T-helper 17 cell (primary cell): ENCODE measurements around the gene TPX2. TPM values are rescaled to one million over a fixed set of nuclear protein-coding genes. Genes with fewer than 3 reads are reported as not detected.

ENCODE experiments used
- ATAC-seq: fragments of 150-1000 bp; cut with Tn5 transposase; 2 replicates; pipeline ENCODE4 v1.10.0; 2021; ENCODE audit warnings: mild to moderate bottlenecking, moderate library complexity
- DNase-seq, 3 donors: peaks; one replicate each; pipeline versions ENCODE4 v3.0.0 to v3.0.0-alpha.2; 2020 to 2021
- H3K9me3 ChIP-seq: one replicate; pipeline ENCODE4 v1.7.0; 2013; ENCODE audit warnings: low read length, mild to moderate bottlenecking; ENCODE audit not compliant: control insufficient read depth, poor library complexity, severe bottlenecking
- H3K27ac Mint-ChIP-seq: one replicate; pipeline ENCODE4 v1.8.0; 2022; ENCODE audit warnings: mild to moderate bottlenecking, moderate library complexity, mixed read lengths
- H3K27me3 Mint-ChIP-seq: one replicate; pipeline ENCODE4 v1.8.0; 2022; ENCODE audit warnings: mixed read lengths
- H3K36me3 Mint-ChIP-seq: one replicate; pipeline ENCODE4 v1.8.0; 2022; ENCODE audit warnings: low read depth, mixed read lengths
- H3K4me1 Mint-ChIP-seq: one replicate; pipeline ENCODE4 v1.8.0; 2022; ENCODE audit warnings: mild to moderate bottlenecking, mixed read lengths
- H3K4me3 Mint-ChIP-seq: one replicate; pipeline ENCODE4 v1.8.0; 2022; ENCODE audit warnings: mild to moderate bottlenecking, moderate library complexity, mixed read lengths
- total RNA-seq, 4 donors: library from RNA in 2 of 4; stranded (reverse) in 2 of 4; gene quantifications; one replicate each; pipeline ENCODE4 v1.2.3 and lab custom pipeline; 2022 to 2026

The TPX2 gene
- total RNA-seq, 2 donors from 2014 or later: 0.57 to 2.0 TPM

GRCh38 chr20:31710423-31711108 is 28.5 kb upstream of the TPX2 start:
- Mint-ChIP-seq H3K4me1 (peaks cover 67% of the 10 kb centered on the region), H3K27me3 (no peaks in the 10 kb centered on the region), H3K36me3 (peaks cover 13% of the 10 kb centered on the region), H3K27ac (peak overlapping the region; percentile 87), H3K4me3 (no peak overlapping the region)
- H3K9me3 ChIP-seq: no peaks in the 10 kb centered on the region
- no peak for DNase-seq
- ATAC-seq: no peak

GRCh38 chr20:31711179-31712111 is 27.6 kb upstream of the TPX2 start:
- DNase-seq: no peak
- peak overlapping the region; percentile 87 for H3K27ac Mint-ChIP-seq
- no peaks in the 10 kb centered on the region for H3K9me3 ChIP-seq
- no peaks in the 10 kb centered on the region for H3K27me3 Mint-ChIP-seq
- peak overlapping the region; percentile 15 for H3K4me3 Mint-ChIP-seq
- no peak for ATAC-seq
- H3K4me1 Mint-ChIP-seq: peaks cover 67% of the 10 kb centered on the region
- H3K36me3 Mint-ChIP-seq: peaks cover 12% of the 10 kb centered on the region

- no peaks in the 10 kb centered on the region for H3K9me3 ChIP-seq
- Mint-ChIP-seq H3K4me1 (peaks cover 70% of the 10 kb centered on the region), H3K36me3 (peaks cover 9% of the 10 kb centered on the region), H3K27ac (peak overlapping the region; percentile 87), H3K4me3 (peak overlapping the region; percentile 15), H3K27me3 (no peaks in the 10 kb centered on the region)
- ATAC-seq (no peak), DNase-seq (no peak)
These were observed 27.0 kb upstream of the TPX2 start for GRCh38 chr20:31712112-31712553.

GRCh38 chr20:31712564-31713311 is 26.4 kb upstream of the TPX2 start:
- no peaks in the 10 kb centered on the region for H3K9me3 ChIP-seq
- DNase-seq (no peak), ATAC-seq (no peak)
- peaks cover 75% of the 10 kb centered on the region for H3K4me1 Mint-ChIP-seq
- H3K36me3 Mint-ChIP-seq: peaks cover 9% of the 10 kb centered on the region
- no peaks in the 10 kb centered on the region for H3K27me3 Mint-ChIP-seq
- peak overlapping the region; percentile 87 for H3K27ac Mint-ChIP-seq
- H3K4me3 Mint-ChIP-seq: peak overlapping the region; percentile 39

GRCh38 chr20:31713312-31714273 is 25.5 kb upstream of the TPX2 start:
- H3K4me1 Mint-ChIP-seq: peaks cover 73% of the 10 kb centered on the region
- H3K27ac Mint-ChIP-seq: peak overlapping the region; percentile 87
- H3K4me3 Mint-ChIP-seq: peak overlapping the region; percentile 39
- ATAC-seq (no peak), DNase-seq (no peak)
- no peaks in the 10 kb centered on the region for H3K9me3 ChIP-seq
- H3K27me3 Mint-ChIP-seq: no peaks in the 10 kb centered on the region
- peaks cover 9% of the 10 kb centered on the region for H3K36me3 Mint-ChIP-seq

- ATAC-seq (no peak), DNase-seq (no peak)
- H3K4me3 Mint-ChIP-seq: peak overlapping the region; percentile 37
- peaks cover 5% of the 10 kb centered on the region for H3K36me3 Mint-ChIP-seq
- peaks cover 79% of the 10 kb centered on the region for H3K4me1 Mint-ChIP-seq
- no peaks in the 10 kb centered on the region for H3K27me3 Mint-ChIP-seq
- peak overlapping the region; percentile 97 for H3K27ac Mint-ChIP-seq
- H3K9me3 ChIP-seq: no peaks in the 10 kb centered on the region
These were observed 23.3 kb upstream of the TPX2 start for GRCh38 chr20:31715766-31716165.

- Mint-ChIP-seq H3K4me1 (peaks cover 79% of the 10 kb centered on the region), H3K27me3 (no peaks in the 10 kb centered on the region), H3K36me3 (peaks cover 5% of the 10 kb centered on the region), H3K4me3 (peak overlapping the region; percentile 86), H3K27ac (peak overlapping the region; percentile 97)
- DNase-seq (no peak), ATAC-seq (no peak)
- no peaks in the 10 kb centered on the region for H3K9me3 ChIP-seq
These were observed 22.7 kb upstream of the TPX2 start for GRCh38 chr20:31716351-31716750.

GRCh38 chr20:31716818-31717477 is 22.1 kb upstream of the TPX2 start:
- peaks cover 5% of the 10 kb centered on the region for H3K36me3 Mint-ChIP-seq
- H3K4me3 Mint-ChIP-seq: peak overlapping the region; percentile 86
- ATAC-seq (no peak), DNase-seq (no peak)
- peak overlapping the region; percentile 97 for H3K27ac Mint-ChIP-seq
- no peaks in the 10 kb centered on the region for H3K27me3 Mint-ChIP-seq
- no peaks in the 10 kb centered on the region for H3K9me3 ChIP-seq
- peaks cover 80% of the 10 kb centered on the region for H3K4me1 Mint-ChIP-seq

GRCh38 chr20:31717478-31718201 is 21.4 kb upstream of the TPX2 start:
- ATAC-seq (peak; percentile 70), DNase-seq (no peak)
- H3K4me1 Mint-ChIP-seq: peaks cover 79% of the 10 kb centered on the region
- peaks cover 5% of the 10 kb centered on the region for H3K36me3 Mint-ChIP-seq
- H3K27ac Mint-ChIP-seq: peak overlapping the region; percentile 97
- no peaks in the 10 kb centered on the region for H3K9me3 ChIP-seq
- peak overlapping the region; percentile 86 for H3K4me3 Mint-ChIP-seq
- H3K27me3 Mint-ChIP-seq: no peaks in the 10 kb centered on the region

- no peaks in the 10 kb centered on the region for H3K9me3 ChIP-seq
- peak overlapping the region; percentile 97 for H3K27ac Mint-ChIP-seq
- H3K27me3 Mint-ChIP-seq: no peaks in the 10 kb centered on the region
- H3K4me3 Mint-ChIP-seq: peak overlapping the region; percentile 95
- H3K36me3 Mint-ChIP-seq: peaks cover 2% of the 10 kb centered on the region
- ATAC-seq (no peak), DNase-seq (no peak)
- peaks cover 73% of the 10 kb centered on the region for H3K4me1 Mint-ChIP-seq
These were observed 20.0 kb upstream of the TPX2 start for GRCh38 chr20:31718952-31719643.
